ENCODE measurements around the gene MED19. TPM values are rescaled to one million over a fixed set of nuclear protein-coding genes. Genes with fewer than 3 reads are reported as not detected.

Gene MED19
- total and polyA plus RNA-seq, 2 donors (not counting 1 experiment from before 2014, with no cell fraction given): 16.0 to 28.9 TPM

GRCh38 chr11:57662893-57663292 lies 49.1 kb downstream of the MED19 start:
- H2AFZ ChIP-seq (ENCODE audit: low read length): no peak overlapping the region
- H3K4me2 ChIP-seq (ENCODE audit: extremely low read depth, insufficient read depth, low read length): no peak overlapping the region
- no peaks in the 10 kb centered on the region for H3K9me3 ChIP-seq (ENCODE audit: control insufficient read depth, insufficient read depth, low read depth, low read length)
- TF ChIP-seq CTCF (conservative IDR thresholded peaks at IDR 0.05 in 1 of 2, IDR thresholded peaks at IDR 0.05 in 1 of 2; ENCODE audit: low read depth in 1 of 2, low read length in 2 of 2): no peak
- TF ChIP-seq EZH2 (IDR thresholded peaks at IDR 0.05; ENCODE audit: low read length, missing control alignments): no peak
- no peak overlapping the region for H3K4me3 ChIP-seq (replicated peaks in 1 of 4; ENCODE audit: control extremely low read depth in 1 of 4, insufficient read depth in 1 of 4, low read depth in 3 of 4, low read length in 4 of 4)
- H3K36me3 ChIP-seq (ENCODE audit: control insufficient read depth, insufficient read depth, low read length): peaks cover 7% of the 10 kb centered on the region
- H4K20me1 ChIP-seq (ENCODE audit: control insufficient read depth, extremely low read depth, insufficient read depth, low read length): no peaks in the 10 kb centered on the region
- no peaks in the 10 kb centered on the region for H3K27me3 ChIP-seq (ENCODE audit: control insufficient read depth, insufficient read depth, low read length)
- H3K27ac ChIP-seq (ENCODE audit: insufficient read depth, low read length): no peak overlapping the region
- H3K9ac ChIP-seq (ENCODE audit: insufficient read depth, low read length): no peak overlapping the region
- H3K79me2 ChIP-seq (ENCODE audit: control insufficient read depth, insufficient read depth, low read length): peaks cover 15% of the 10 kb centered on the region
- DNase-seq (ENCODE audit: low read depth in 2 of 2): no peak
- H3K4me1 ChIP-seq (ENCODE audit: control insufficient read depth, extremely low read depth, insufficient read depth, low read length): peaks cover 4% of the 10 kb centered on the region

GRCh38 chr11:57659669-57660068 lies 52.3 kb downstream of the MED19 start:
- no peak overlapping the region for H2AFZ ChIP-seq (ENCODE audit: low read length)
- peaks cover 4% of the 10 kb centered on the region for H3K4me1 ChIP-seq (ENCODE audit: control insufficient read depth, extremely low read depth, insufficient read depth, low read length)
- H3K79me2 ChIP-seq (ENCODE audit: control insufficient read depth, insufficient read depth, low read length): peaks cover 18% of the 10 kb centered on the region
- H3K36me3 ChIP-seq (ENCODE audit: control insufficient read depth, insufficient read depth, low read length): peaks cover 7% of the 10 kb centered on the region
- no peak overlapping the region for H3K27ac ChIP-seq (ENCODE audit: insufficient read depth, low read length)
- H3K4me2 ChIP-seq (ENCODE audit: extremely low read depth, insufficient read depth, low read length): no peak overlapping the region
- TF ChIP-seq EZH2 (IDR thresholded peaks at IDR 0.05; ENCODE audit: low read length, missing control alignments): no peak
- no peak for TF ChIP-seq CTCF (conservative IDR thresholded peaks at IDR 0.05 in 1 of 2, IDR thresholded peaks at IDR 0.05 in 1 of 2; ENCODE audit: low read depth in 1 of 2, low read length in 2 of 2)
- DNase-seq (ENCODE audit: low read depth in 2 of 2): no peak
- H4K20me1 ChIP-seq (ENCODE audit: control insufficient read depth, extremely low read depth, insufficient read depth, low read length): no peaks in the 10 kb centered on the region
- H3K4me3 ChIP-seq (replicated peaks in 1 of 4; ENCODE audit: control extremely low read depth in 1 of 4, insufficient read depth in 1 of 4, low read depth in 3 of 4, low read length in 4 of 4): no peak overlapping the region
- no peak overlapping the region for H3K9ac ChIP-seq (ENCODE audit: insufficient read depth, low read length)
- no peaks in the 10 kb centered on the region for H3K9me3 ChIP-seq (ENCODE audit: control insufficient read depth, insufficient read depth, low read depth, low read length)
- no peaks in the 10 kb centered on the region for H3K27me3 ChIP-seq (ENCODE audit: control insufficient read depth, insufficient read depth, low read length)

DNA sequence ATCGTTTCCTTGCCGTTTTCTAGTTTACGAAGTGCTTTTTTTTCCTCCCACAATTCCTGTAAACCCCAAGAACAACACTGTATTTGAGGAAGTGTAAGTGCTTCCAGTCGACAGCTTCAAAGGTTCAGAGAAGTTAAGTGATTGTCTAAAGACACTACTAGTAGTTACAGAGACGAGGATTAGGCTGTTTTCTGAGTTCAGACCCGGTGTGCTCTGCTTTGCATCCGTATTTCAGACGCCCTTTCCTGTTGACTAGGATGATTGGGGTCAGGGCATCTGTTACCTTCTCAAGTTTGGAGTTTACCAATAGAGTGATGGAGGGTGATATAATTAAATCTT lies 54.0 kb downstream of the MED19 start:
- Histone ChIP-seq H3K4me2 (ENCODE audit: extremely low read depth, insufficient read depth, low read length) (peak overlapping the region; percentile 86), H2AFZ (ENCODE audit: low read length) (peak overlapping the region; percentile 64), H4K20me1 (ENCODE audit: control insufficient read depth, extremely low read depth, insufficient read depth, low read length) (no peaks in the 10 kb centered on the region), H3K27ac (ENCODE audit: insufficient read depth, low read length) (peak overlapping the region; percentile 36), H3K4me3 (replicated peaks in 1 of 4; ENCODE audit: control extremely low read depth in 1 of 4, insufficient read depth in 1 of 4, low read depth in 3 of 4, low read length in 4 of 4) (peak overlapping the region; percentile 51 to 95 (median 83)), H3K79me2 (ENCODE audit: control insufficient read depth, insufficient read depth, low read length) (peaks cover 18% of the 10 kb centered on the region), H3K4me1 (ENCODE audit: control insufficient read depth, extremely low read depth, insufficient read depth, low read length) (peaks cover 4% of the 10 kb centered on the region), H3K9ac (ENCODE audit: insufficient read depth, low read length) (peak overlapping the region; percentile 54), H3K27me3 (ENCODE audit: control insufficient read depth, insufficient read depth, low read length) (no peaks in the 10 kb centered on the region), H3K36me3 (ENCODE audit: control insufficient read depth, insufficient read depth, low read length) (peaks cover 7% of the 10 kb centered on the region), H3K9me3 (ENCODE audit: control insufficient read depth, insufficient read depth, low read depth, low read length) (no peaks in the 10 kb centered on the region)
- no peak for TF ChIP-seq EZH2 (IDR thresholded peaks at IDR 0.05; ENCODE audit: low read length, missing control alignments)
- TF ChIP-seq CTCF (conservative IDR thresholded peaks at IDR 0.05 in 1 of 2, IDR thresholded peaks at IDR 0.05 in 1 of 2; ENCODE audit: low read depth in 1 of 2, low read length in 2 of 2): no peak
- DNase-seq (ENCODE audit: low read depth in 2 of 2): no peak

Data from fibroblast of lung (primary cell).